GM11168 (cell line): ENCODE results near the gene SFMBT1.

Experiments used
- in situ Hi-C: fragments of 300-500 bp; cut with MboI; formaldehyde crosslinking; loops from one replicate; pipeline ENCODE4 v1.12.0; 2022; ENCODE audit warnings: low sequenced_read_pairs; ENCODE audit not compliant: unreplicated experiment

Gene SFMBT1, protein sequence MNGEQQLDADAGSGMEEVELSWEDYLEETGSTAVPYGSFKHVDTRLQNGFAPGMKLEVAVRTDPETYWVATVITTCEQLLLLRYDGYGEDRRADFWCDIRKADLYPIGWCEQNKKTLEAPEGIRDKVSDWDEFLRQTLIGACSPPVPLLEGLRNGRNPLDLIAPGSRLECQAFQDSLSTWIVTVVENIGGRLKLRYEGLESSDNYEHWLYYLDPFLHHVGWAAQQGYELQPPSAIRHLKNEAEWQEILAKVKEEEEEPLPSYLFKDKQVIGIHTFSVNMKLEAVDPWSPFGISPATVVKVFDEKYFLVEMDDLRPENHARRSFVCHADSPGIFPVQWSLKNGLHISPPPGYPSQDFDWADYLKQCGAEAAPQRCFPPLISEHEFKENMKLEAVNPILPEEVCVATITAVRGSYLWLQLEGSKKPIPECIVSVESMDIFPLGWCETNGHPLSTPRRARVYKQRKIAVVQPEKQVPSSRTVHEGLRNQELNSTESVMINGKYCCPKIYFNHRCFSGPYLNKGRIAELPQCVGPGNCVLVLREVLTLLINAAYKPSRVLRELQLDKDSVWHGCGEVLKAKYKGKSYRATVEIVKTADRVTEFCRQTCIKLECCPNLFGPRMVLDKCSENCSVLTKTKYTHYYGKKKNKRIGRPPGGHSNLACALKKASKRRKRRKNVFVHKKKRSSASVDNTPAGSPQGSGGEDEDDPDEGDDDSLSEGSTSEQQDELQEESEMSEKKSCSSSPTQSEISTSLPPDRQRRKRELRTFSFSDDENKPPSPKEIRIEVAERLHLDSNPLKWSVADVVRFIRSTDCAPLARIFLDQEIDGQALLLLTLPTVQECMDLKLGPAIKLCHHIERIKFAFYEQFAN

DNA sequence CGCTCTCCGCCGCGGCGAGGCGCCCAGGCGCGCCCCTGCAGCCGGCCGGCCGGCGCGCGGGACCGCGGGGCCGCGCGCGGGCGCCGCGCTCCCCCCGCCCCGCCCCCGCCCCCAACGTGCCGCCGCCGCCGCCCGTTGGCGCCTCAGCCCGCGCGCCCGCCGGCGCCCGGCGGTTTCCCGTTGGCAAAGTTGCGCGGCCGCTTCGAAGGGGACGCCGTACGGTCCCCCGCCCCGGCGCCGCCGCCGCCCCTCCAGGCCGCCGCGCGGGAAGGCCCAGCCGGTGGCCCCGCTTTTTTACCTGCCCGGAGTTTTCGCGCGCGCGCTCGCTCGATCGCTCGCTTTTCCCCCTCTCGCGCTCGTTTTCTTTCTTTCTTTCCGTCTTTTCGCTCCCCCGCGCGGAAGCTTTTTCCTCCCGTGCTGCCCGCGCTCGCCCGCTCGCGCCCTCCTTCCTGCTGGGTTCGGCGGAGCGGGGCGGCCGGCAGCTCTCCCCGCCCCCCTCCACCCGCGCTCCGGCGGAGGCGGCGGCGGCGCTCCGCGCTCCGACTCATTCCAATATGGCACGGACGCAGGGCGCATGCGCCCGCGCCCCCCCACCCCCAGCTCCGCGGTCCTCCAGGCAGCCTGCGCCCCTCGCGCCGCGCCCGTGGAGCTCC lies at the start of gene SFMBT1:
TSS of gene SFMBT1 (minus strand) at position 556 of the 653 bp plus-strand sequence. CDS start 76,945 bp downstream, outside the sequence.
- in situ Hi-C loops = no loop called here

DNA sequence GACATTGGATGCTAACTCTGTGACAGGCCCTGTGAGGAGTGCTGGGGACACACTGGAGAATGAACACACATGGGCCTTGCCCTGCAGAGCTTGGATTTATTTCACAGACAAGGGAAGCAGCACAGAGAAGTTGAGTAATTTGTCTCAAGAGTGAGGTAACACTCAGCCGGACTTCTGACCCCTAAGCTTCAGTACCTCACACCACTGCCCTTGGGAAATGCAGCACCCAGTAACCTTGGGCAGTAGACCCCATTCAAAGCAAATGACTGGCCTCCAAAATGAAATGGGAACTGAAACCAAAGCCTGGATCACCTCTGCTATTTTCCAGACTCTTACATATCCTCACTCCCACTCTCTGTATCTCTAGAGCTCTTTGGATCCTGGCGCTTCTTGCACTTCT lies 47.1 kb upstream of the SFMBT1 start:
- in situ Hi-C loops = no loop called here

DNA sequence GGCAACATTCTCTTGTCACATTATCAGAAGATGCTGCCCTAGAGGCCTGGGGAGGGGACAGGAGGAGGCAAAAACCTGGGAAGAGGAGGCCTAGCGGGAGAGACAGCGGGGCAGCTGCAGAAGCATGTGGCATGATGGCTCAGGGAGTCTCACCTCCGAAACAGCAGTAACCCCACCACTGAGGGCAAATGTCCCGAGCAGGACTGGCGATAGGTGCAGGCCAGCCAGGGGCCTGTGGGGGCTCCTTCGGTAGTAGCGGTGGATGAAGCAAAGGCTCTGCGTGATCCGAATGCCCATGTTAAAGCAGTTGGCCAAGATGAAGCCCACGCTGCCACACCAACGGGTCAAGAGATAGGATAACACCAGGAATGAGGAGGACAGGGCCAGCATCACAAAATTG lies 46.3 kb upstream of the SFMBT1 start:
- in situ Hi-C loops = no loop called here

DNA sequence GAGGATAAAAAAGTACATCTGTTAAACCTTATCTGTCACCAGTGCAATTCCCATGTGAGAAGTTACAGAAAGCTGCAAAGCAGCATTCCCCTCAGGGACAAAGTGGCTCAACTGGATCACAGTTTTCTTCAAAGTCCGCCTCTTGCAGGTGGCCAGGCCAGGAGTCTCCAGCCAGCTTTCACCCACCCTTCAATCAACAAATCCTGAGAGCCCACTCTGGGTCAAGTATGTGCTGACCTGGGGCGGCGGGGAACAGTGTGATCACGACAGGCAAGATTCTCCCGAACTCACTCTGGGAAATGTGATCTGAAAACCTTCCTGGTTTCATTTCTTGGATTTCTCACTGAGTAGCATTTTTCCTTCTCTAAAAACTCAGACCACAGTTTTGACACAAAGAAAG lies 45.1 kb upstream of the SFMBT1 start:
- in situ Hi-C loops = no loop called here

DNA sequence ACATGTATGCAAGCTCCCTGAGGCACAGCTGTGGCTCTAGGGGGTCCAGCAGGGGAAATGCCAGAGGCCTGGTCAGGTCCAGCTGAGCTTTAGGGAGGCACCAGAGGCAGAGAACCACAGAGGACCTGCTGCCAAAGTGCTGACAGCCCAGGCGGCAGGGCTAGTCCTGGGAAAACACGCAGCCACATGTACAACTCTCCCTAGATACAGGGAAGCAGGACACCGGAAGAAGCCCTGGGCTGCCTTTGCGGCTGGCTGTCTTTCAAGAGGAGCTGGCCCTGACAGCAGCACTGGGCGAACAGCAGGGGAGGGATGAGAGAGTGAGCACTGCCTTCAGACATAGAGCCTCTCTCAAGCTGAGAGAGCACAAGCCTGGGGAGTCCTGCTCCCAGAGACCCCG lies 43.6 kb upstream of the SFMBT1 start:
- in situ Hi-C loops = no loop called here

DNA sequence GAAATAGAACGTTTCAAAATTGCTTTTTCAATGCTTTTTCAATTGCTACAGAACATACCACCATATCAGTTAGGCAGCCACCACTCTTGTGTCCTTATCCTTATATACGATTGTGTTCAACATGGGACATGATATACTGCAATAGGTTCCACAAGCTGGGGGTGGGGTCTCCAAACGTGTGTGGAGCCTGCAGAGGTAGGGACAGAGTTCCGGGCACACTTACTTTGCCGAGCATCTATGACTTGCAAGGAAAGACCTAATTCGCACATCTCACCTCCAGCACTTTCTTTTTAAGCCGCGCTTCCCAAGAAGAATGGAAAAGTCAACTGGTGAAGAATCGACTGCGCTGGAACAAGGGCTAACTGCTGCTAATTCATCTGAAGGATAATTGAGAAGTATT lies 39.6 kb upstream of the SFMBT1 start:
- in situ Hi-C loops = no loop called here

DNA sequence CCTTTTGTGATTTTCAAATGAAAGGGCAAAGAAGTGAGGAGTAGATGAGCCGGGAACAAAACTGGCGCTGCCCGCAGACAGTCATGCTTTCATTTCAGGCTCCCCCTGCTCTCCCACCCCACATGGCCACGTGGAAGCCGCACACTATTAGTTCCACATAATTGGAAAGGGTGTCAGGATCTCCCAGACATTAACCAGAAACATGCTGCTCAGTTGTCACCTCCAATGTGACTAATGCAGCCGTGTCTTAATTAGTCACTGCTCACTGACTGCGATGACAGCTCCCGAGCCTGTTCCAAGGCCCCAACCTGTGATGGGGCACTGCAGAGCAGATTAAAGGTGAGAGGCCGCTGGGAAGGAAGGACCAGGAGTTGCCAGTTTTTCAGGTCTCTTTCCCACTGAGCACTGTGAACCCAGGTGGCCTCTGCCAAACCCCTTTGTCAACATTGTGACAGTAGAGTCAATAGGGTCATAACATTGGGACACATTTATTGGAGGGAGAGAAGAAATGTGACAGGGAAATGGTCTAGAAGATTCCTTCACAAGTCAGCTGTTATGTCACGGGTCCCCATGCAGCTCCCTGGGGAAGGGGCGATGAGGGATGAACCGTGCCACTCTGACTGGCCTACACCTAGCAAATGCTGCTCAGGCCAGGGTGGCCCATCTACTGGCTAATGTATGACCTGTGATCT lies 38.6 kb upstream of the SFMBT1 start:
- in situ Hi-C loops = no loop called here

DNA sequence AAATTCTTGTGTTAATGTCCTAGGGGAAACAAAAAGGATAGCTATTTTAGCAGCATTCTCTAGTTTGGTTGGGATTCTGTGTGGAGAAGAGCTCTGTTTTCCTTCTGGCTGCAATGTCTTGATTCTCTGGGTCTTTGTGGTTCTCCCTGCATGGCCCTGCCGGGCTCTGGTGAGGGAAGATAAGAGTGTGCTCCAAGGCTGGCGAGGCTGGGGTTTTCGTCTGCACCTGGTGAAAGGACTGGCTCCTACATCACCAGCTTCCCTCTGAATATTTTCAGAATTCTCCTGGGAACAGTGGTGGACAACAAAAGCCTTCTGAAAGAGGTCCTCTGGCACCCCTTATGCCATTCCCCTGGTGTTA lies 38.1 kb upstream of the SFMBT1 start:
- in situ Hi-C loops = no loop called here

DNA sequence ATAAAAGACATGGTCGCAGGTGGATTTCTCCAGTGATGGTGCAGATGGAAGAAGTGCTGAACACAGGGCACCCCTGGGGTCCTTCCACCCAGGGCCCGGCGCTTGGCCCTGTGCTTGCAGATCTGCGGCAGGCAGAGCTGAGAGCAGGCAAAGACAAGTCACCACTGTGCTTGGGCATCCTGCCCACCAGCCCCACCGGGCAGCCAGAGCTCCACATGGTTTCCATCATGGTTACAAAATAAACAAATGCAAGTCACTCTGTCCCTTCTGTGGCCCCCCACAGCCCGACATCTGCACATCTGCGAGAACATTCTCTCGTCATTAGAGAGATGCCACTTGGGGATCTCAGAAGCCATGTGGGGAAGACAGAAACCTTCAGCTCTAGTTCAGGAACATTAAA lies 37.6 kb upstream of the SFMBT1 start:
- in situ Hi-C loops = no loop called here

DNA sequence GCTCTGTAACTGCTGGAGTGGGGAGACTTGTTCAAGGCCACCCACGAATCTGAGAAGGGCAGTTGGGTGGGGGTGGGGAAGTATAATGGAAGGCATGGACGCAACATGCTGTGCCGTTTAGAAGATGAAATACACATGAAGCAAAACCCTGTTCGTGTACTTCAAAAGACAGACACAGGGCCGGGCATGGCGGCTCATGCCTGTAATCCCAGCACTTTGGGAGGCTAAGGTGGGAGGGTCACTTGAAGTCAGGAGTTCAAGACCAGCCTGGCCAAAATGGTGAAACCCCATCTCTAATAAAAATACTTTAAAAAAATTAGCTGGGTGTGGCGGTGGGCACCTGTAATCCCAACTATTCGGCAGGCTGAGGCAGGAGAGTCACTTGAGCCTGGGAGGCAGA lies 36.9 kb upstream of the SFMBT1 start:
- in situ Hi-C loops = no loop called here

DNA sequence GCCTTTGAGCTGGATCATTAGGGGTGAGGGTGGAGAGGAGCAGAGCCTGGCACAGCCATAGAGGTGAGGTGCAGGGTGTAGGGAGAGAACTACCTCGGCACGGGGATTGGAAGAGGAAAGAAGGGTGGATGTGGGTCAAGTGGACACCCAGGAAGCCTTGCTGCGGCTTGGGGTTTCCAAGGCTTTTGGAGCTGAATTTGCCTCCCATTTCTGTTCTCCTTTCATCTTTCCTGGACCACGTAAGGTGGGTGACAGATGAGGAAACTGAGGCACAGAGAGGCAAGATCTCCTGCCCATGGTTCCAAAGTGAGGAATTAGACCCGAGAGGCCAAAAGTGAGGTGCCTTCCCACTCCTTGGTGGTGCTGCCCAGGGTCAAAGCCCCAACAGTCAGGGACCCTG lies 35.4 kb upstream of the SFMBT1 start:
- in situ Hi-C loops = no loop called here

DNA sequence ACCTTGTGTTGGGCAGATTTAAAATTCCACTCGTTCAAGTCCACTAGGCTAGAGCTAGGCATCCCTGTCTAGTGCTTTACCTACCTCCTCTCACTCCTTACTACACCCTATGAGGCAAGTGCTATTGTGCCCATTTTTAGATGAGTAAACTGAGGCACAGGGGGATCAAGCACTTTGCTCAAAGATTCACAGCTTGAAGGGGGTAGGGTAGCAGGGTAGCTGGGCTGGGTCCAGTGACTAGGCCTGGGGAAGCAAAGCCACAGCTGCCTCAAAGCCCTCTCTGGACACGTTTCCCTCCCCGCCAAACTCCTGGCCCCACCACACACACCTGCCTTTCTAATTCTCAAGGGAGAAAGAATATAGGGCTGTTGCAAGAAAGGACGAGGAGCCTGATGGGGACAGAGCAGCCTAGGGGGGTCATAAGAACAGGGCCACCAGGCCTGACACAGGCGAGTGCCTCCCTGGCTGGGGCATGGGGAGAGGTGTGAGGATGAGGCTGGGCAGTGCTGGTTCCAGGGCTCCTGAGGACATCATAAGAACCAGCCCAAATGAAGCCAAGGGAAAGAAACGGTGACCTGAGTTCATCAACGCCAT lies 34.8 kb upstream of the SFMBT1 start:
- in situ Hi-C loops = no loop called here

DNA sequence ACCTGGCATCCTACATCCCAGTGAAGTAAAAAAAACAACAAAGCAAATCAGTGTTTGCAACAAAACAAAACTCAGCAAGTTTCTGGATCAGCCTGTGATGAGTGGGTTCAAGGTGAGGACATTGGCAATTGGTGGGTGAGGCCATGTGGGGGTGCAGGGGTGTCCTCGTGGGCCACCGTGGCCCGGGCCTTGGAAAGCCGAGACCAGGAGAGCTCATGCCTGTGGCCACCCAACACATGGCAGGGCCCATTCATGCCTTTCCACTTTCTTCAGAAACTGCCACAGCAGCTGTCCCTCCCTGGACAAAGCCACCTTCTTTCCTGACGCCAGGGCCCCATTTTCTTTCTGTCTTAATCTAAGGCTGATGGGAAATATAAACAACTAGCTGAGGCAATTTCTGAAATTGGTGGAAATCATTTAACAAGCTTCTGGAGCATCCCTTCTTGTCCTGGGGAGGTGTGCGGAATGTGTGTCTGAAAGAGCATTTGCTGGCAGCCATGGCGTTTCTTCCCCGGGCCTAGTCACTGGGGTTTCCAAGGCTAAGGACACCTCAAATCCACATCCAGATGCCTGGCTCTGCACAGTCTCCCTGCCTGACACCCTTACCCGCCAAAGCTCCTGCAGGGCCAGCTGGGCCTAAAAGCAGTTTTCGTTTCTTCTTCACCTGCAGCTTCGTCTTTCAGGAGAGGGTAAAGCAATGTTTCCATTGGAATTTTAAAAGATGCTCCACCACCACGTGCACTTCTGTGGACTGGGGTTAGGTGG lies 34.1 kb upstream of the SFMBT1 start:
- in situ Hi-C loops = no loop called here

DNA sequence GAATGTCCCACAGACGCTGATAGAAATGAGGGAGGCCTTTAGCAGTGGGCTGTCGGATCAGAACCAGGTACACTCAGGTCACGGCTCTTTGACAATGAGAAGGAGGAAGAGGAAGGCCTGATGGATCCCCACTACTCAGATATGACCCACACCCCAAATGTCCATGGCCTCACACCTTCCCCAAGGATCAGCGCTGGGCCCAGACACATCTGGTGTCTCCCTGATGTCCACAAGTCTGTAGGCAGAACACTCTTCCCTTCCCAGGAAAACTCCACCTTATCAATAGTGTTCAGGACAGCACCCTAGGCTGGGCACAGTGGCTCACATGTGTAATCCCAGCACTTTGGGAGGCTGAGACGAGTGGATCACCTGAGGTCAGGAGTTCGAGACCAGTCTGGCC lies 33.3 kb upstream of the SFMBT1 start:
- in situ Hi-C loops = no loop called here

DNA sequence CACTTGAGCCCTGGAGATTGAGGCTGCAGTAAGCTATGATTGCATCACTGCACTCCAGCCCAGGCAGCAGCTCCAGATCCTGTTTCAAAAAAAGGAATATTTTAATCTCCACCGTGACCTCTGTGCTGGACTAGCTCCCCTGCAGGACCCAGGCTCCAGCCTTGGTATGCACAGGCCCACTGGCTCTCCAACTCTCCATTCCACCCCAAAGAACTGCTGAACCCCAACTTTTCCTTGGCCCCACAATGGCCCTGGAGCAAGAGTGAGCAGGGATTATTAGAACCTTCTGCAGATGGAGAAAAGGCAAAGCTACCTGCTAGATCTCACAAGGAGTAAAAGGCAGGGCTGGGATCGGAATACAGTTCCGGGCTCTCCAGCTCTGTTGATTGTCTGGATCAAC lies 32.8 kb upstream of the SFMBT1 start:
- in situ Hi-C loops = no loop called here

DNA sequence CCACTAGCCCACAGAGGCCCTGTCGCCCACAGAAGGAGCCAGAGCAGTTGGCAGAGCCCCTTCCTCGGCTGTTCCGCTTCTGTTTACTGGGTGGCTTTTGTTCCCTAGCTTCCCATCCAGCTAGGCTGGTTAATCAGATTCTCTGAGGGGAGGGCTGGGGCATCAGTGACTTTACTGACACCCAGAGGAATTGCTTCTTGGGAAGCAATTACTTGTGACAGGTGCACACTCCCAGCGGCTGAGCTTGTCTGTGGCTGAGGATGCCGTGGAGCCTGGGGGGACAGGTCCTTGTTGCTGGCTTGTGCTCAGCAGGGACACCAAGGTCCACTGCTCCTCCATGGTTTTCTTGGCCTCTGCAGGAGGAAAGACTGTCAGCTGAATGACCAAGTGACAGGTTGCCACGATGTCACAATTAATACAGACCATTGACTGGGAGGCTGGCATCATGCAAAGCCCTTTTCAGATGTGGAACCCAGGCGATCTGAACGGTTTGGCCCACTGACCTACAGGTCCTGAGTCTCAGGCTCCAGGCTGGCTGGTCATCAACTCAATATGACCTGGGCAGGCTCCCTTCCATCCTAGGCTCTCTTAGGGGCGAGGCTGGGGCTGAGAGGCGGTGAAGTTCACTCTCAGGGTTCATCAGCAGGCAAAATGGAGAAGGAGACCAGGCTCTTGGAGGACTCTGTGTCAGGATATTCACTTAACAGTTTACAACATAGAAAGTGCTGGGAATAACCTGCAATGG lies 31.8 kb upstream of the SFMBT1 start:
- in situ Hi-C loops = no loop called here

DNA sequence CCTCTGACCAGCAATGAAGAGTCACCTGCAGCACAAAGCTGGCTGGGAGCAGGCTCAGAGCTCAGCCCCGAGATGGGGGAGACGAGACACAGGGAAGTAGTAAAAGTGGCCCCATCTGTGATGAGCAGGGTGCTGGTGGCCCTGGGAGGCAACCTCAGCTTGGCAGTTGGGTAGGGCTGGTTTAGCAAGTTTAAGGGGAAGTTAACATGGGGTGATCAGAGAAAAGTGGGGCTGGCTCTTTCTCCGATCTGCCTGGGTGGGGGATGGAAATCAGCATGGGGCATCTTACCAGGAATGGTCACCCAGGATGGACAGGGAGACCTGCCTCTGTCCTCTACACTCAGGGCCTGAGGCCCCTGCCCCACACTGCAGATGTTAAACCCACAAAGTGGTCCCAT lies 29.9 kb upstream of the SFMBT1 start:
- in situ Hi-C loops = no loop called here

DNA sequence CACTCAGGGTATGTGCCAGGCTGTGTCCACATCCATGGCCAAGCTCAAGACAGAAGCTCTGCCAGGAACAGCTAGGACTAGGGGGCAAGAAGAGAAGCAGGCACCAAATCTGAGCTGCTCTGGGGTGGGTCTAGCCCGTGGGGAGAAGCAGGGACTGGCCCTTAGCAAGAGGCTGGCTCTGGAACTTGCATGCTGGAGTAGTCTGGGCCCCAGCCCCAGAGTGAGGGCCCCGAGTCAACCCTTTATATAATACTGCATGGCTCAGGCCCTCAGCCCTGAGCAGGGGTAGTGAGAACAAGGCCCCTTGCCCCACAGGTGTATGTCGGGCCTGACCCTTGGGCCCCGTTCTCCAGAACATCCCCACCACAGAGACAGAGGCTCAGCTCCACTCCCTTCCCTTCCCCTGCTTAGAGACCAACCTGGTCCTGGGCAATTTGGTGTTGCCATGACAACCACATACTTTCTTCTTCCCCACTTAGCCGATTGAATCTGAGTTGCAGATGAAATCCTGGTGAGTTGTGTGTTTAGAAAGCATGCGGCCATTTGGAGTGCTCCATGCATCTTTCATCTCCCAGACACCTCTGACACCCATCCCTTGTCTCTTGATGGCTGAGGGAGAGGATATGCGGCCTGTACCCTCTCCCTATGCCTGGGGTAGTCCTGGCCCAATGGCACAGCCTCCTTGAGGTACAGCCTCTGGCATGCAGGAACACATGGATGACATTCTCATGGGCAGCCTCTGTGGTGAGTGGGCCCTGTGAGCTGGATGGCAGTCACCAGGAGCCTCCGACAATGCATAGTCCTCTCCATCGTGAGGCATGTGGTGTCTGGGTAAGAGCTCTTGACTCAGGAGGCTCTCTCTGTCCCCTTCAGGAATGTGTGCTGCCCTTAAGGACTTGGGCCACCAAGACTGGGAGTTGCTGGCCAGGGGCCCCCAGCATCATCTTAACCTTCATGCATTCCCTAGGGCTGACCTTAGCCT lies 29.2 kb upstream of the SFMBT1 start:
- in situ Hi-C loops = no loop called here
